GM12865 (cell line): Measurements from ENCODE around the gene BHLHA9.

Experiments used
- DNase-seq: peaks from one replicate; pipeline ENCODE4 v3.0.0; 2010; ENCODE audit warnings: low read depth
- H3K4me3 ChIP-seq: 2 replicates; pipeline ENCODE4 v1.5.1; 2011; ENCODE audit warnings: mild to moderate bottlenecking, low read depth, low read length, control low read depth
- TF ChIP-seq, protein P1 (sequence below): IDR thresholded peaks from 2 replicates; pipeline ENCODE4 v1.5.1; 2011; ENCODE audit warnings: low read length, control low read depth, low read depth, inconsistent platforms; ENCODE audit not compliant: insufficient read depth; ENCODE audit errors: missing control alignments

BHLHA9 gene

DNA sequence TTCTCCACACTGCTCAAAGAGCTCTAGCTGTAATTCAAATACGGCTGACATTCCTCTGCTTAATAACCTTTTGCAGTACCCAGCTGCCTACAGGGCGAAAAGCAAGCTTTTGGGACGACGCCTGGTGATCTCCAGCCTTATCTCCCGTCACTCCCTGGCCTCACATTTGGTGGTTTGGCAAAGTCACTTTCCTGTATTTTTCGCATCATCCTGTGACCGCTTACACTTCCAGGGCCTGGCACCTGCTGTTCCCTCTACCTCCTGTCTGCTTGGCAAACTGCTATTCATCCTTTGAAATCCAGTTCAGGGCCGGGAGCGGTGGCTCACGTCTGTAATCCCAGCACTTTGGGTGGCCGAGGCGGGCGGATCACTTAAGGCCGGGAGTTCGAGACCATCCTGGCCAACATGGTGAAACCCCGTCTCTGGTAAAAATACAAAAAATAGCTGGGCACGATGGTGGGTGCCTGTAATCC is 2.7 kb upstream of the BHLHA9 start:
- no peak for DNase-seq
- H3K4me3 ChIP-seq, result peak overlapping the region; percentile 97
- TF ChIP-seq, protein P1, sequence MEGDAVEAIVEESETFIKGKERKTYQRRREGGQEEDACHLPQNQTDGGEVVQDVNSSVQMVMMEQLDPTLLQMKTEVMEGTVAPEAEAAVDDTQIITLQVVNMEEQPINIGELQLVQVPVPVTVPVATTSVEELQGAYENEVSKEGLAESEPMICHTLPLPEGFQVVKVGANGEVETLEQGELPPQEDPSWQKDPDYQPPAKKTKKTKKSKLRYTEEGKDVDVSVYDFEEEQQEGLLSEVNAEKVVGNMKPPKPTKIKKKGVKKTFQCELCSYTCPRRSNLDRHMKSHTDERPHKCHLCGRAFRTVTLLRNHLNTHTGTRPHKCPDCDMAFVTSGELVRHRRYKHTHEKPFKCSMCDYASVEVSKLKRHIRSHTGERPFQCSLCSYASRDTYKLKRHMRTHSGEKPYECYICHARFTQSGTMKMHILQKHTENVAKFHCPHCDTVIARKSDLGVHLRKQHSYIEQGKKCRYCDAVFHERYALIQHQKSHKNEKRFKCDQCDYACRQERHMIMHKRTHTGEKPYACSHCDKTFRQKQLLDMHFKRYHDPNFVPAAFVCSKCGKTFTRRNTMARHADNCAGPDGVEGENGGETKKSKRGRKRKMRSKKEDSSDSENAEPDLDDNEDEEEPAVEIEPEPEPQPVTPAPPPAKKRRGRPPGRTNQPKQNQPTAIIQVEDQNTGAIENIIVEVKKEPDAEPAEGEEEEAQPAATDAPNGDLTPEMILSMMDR, result no peak

DNA sequence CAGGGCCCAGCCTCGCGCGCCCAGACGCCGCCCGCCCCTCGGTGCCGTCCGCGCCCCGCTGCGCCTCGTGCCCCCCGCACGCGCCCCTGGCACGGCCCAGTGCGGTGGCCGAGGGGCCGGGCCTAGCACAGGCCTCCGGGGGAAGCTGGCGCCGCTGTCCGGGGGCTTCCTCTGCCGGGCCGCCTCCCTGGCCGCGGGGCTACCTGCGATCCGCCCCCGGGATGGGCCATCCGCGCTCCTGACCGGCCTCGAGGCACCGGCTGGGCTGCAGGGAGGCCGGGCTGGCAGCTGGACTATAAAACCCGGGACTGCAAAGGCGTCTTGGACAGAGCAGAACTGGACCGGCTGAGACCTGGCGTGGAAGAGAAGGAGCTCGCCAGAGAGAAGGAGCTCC is 783 bp downstream of the BHLHA9 start:
- TF ChIP-seq, protein P1, result no peak
- no peak overlapping the region for H3K4me3 ChIP-seq
- DNase-seq, result no peak

DNA sequence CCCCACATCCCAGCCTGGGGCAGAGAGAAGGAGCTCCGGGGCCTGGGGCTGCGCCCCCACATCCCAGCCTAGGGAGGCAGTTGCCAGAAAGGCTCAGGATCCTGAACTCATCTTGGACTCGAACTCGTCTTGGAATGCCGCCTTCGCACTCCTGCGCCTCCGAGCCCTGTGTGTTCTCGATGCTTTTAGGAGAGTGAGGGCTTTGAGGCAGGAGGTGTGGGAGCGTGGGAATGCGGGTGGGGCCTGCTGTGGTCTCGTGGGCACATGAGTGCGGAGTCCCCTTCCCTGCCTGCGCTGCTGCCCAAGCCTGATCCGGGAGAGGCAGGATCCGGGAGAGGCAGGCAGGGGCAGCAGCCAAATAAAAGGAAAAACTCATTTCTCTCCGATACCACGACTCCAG is 1.2 kb downstream of the BHLHA9 start:
- DNase-seq, result no peak
- no peak overlapping the region for H3K4me3 ChIP-seq
- TF ChIP-seq, protein P1, result no peak

DNA sequence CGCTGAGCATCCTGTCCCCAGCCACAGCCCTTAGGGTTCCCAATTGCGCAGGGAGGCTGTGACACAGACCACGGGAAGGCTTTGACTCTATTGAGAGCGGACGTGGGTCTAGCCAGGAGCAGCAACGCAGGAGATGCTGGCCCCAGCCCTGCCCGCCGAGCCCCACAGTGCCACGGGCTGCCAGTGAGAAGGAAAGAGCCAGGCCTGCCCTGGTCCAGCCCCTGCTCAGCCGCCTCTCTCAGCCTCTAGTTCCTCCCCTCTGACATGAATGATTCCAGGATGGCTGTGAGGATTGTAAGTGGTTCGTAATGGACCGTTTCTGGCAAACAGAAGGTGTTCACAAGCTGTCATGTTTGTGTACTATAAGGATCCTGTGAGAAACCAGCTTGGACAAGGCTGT is 2.5 kb downstream of the BHLHA9 start:
- TF ChIP-seq, protein P1, result no peak
- H3K4me3 ChIP-seq, result no peak overlapping the region
- DNase-seq, result no peak

DNA sequence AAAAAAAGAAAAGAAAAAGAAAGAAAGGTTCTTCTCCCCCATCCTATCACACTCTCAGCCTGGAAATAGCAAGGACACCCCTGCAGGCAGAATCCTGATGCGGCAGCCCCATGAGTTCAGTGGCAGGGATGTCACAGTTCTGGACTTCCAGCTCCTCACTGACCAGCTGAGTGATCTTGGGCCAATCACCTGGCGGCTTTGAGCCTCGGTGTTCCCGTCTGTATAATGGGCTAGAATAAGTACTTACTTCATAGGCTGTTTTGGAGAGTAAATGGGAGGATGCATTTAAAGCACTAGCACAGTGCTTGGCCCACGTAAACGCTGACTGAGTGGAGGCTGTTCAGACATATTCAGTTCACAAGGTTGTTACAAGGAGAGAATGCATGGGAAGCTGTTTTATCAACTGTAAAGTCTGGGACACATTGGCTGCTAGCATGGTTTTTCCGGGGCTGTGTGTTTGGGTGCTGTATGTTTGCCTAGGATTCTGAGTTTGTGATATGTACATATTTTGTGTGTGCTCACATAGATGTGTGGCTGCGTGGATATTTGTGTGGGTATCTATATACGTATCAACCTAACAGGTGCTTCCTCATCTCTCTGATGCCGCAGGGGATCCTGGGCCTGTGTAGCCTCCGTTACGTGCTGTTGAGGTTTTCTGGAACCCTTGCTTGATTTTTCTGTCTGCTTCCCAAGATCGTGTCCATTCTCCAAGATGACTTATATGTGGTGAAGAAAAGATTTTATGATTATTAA is 3.4 kb downstream of the BHLHA9 start:
- no peak for DNase-seq
- TF ChIP-seq, protein P1, result no peak
- H3K4me3 ChIP-seq, result no peak overlapping the region

DNA sequence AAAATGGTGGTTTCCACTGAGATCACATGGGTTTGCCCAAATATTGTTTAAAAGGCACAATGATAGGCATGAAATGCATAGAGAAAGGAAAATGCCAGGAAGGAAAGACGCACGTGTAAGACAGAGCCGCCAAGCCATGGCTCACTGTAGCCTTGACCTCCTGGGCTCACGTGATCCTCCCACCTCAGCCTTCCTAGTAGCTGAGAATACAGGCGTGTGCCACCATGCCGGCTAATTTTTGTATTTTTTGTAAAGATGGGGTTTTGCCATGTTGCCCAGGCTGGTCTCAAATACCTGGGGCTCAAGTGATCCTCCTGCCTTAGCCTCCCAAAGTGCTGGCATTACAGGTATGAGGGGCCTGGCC is 4.0 kb downstream of the BHLHA9 start:
- no peak overlapping the region for H3K4me3 ChIP-seq
- TF ChIP-seq, protein P1, result no peak
- no peak for DNase-seq
